ENCODE measurements around the gene VTCN1.

VTCN1 gene

GRCh38 chr1:117231312-117231711, 20.6 kb upstream of the VTCN1 start:
- TF ChIP-seq GATA1 (IDR thresholded peaks at IDR 0.05; ENCODE audit: low read depth, low read length): no peak
- no peak for TF ChIP-seq POLR2A (IDR thresholded peaks at IDR 0.05; ENCODE audit: low read length)
- DNase-seq: no peak

GRCh38 chr1:117229217-117229616, 18.5 kb upstream of the VTCN1 start:
- DNase-seq: no peak
- no peak for TF ChIP-seq POLR2A (IDR thresholded peaks at IDR 0.05; ENCODE audit: low read length)
- no peak for TF ChIP-seq GATA1 (IDR thresholded peaks at IDR 0.05; ENCODE audit: low read depth, low read length)

- no peak for DNase-seq
- TF ChIP-seq GATA1 (IDR thresholded peaks at IDR 0.05; ENCODE audit: low read depth, low read length): no peak
- no peak for TF ChIP-seq POLR2A (IDR thresholded peaks at IDR 0.05; ENCODE audit: low read length)
These were observed 15.2 kb upstream of the VTCN1 start for GRCh38 chr1:117225931-117226330.

DNA sequence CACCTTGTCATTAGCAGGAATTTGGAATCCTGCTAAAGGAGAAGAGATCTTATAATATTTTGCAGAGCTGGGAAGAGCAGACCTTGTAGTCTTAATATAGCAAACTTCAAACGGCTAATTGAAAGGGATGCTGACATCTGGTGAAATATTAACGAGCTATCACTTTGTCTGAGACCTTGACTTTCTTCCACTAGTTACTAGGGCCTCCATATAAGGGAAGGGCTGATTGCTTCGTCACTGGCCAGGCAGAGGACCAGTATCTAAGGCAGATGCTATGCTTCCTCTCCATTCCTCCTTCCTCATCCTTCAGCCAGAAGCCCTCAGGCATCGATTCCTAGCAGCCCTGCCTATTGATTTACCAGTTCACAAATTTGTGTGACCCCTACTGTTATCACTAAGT, 6.0 kb upstream of the VTCN1 start:
- no peak for DNase-seq
- no peak for TF ChIP-seq GATA1 (IDR thresholded peaks at IDR 0.05; ENCODE audit: low read depth, low read length)
- no peak for TF ChIP-seq POLR2A (IDR thresholded peaks at IDR 0.05; ENCODE audit: low read length)

- no peak for DNase-seq
- no peak for TF ChIP-seq GATA1 (IDR thresholded peaks at IDR 0.05; ENCODE audit: low read depth, low read length)
- no peak for TF ChIP-seq POLR2A (IDR thresholded peaks at IDR 0.05; ENCODE audit: low read length)
These were observed 5.2 kb upstream of the VTCN1 start for GRCh38 chr1:117215733-117216462.

DNA sequence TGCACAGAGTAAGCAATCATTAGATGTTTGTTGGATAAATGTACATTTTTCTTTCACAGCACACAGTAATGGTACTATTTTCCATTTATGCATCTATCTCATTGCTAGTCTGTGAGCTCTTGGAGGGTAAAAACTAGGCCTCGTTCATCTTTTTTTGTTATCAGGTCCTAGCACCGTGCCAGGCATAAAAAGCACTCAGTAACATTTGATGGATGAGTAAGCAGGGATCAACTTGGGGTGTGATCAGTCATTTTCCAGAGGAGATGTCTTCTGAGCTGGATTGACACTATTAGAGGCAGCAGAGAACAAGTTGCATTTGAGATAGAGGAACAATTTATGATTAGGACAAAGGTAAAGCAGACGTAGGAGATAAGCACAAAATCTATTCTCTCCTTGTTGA, 4.3 kb upstream of the VTCN1 start:
- no peak for TF ChIP-seq POLR2A (IDR thresholded peaks at IDR 0.05; ENCODE audit: low read length)
- no peak for TF ChIP-seq GATA1 (IDR thresholded peaks at IDR 0.05; ENCODE audit: low read depth, low read length)
- DNase-seq: no peak

GRCh38 chr1:117213046-117213445, 2.3 kb upstream of the VTCN1 start:
- DNase-seq: no peak
- TF ChIP-seq POLR2A (IDR thresholded peaks at IDR 0.05; ENCODE audit: low read length) (no peak), GATA1 (IDR thresholded peaks at IDR 0.05; ENCODE audit: low read depth, low read length) (no peak)

- no peak for DNase-seq
- TF ChIP-seq GATA1 (IDR thresholded peaks at IDR 0.05; ENCODE audit: low read depth, low read length) (no peak), POLR2A (IDR thresholded peaks at IDR 0.05; ENCODE audit: low read length) (no peak)
These were observed 341 bp downstream of the VTCN1 start for GRCh38 chr1:117210386-117210785.

DNA sequence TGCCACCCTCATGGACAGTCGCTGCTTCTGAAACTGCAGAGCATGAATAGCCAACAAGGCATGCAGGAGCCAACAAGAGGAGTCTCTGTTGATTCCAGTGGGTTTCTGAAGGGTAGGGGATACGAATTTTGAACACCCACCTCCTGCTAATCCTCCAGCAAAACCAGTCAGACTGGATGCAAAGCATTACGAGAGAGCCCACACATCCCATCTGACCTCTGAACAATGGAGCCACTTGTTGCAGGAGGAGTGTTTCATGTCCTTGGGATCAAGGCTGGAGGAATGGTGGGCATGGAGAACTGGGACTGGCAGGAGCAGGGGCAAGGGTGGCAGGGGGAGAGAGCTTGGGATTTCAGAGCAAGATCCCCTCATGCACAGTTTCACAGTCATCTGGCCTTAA, 1.6 kb downstream of the VTCN1 start:
- DNase-seq: no peak
- TF ChIP-seq POLR2A (IDR thresholded peaks at IDR 0.05; ENCODE audit: low read length) (no peak), GATA1 (IDR thresholded peaks at IDR 0.05; ENCODE audit: low read depth, low read length) (no peak)

GRCh38 chr1:117208580-117208979, 2.1 kb downstream of the VTCN1 start:
- TF ChIP-seq GATA1 (IDR thresholded peaks at IDR 0.05; ENCODE audit: low read depth, low read length): no peak
- TF ChIP-seq POLR2A (IDR thresholded peaks at IDR 0.05; ENCODE audit: low read length): no peak
- DNase-seq: no peak

GRCh38 chr1:117205368-117205767, 5.4 kb downstream of the VTCN1 start:
- TF ChIP-seq GATA1 (IDR thresholded peaks at IDR 0.05; ENCODE audit: low read depth, low read length) (no peak), POLR2A (IDR thresholded peaks at IDR 0.05; ENCODE audit: low read length) (no peak)
- no peak for DNase-seq

DNA sequence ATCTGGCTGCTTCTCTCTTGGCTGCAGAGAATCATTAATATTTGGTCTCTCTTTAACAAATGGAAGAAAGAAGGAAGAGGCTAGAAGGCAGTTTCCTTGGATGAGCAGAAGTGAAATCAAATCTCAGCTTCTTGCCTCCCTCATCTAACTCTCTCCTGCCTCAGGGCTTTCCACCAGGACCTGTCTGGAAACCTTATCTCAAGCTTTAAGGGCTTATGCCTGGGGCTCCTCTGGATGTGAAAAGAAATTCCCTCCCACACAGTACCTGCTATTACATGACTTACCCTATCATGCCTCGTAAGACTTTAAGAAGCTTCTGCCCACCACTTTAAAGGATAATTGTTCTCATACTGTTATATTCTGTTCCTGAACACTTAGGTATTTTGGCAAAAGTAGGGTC, 8.9 kb downstream of the VTCN1 start:
- no peak for DNase-seq
- TF ChIP-seq GATA1 (IDR thresholded peaks at IDR 0.05; ENCODE audit: low read depth, low read length): no peak
- TF ChIP-seq POLR2A (IDR thresholded peaks at IDR 0.05; ENCODE audit: low read length): no peak

GRCh38 chr1:117198097-117198496, 12.6 kb downstream of the VTCN1 start:
- TF ChIP-seq GATA1 (IDR thresholded peaks at IDR 0.05; ENCODE audit: low read depth, low read length): no peak
- TF ChIP-seq POLR2A (IDR thresholded peaks at IDR 0.05; ENCODE audit: low read length): no peak

DNA sequence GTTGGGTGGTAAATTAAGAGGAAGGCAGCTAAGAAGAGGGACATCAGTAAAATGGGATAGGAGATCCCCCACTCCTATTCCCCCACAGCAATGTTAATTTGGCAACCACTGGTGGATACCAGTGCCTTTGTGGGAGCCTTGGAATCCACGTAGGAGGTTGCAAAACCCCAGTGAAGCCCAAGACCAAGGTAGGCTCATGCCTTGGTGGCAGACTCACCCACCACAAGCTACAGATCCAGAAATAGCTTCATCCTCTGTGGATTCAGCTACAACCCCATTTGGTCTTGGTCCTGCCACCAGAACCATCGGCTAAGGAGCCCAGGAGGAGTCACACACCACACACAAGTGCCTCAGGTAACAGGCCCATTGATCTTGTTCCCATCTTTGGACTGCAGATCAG, 21.0 kb downstream of the VTCN1 start:
- DNase-seq: no peak
- TF ChIP-seq GATA1 (IDR thresholded peaks at IDR 0.05; ENCODE audit: low read depth, low read length) (no peak), POLR2A (IDR thresholded peaks at IDR 0.05; ENCODE audit: low read length) (no peak)

More at GRCh38 chr1:117198097-117198496, 12.6 kb downstream of the VTCN1 start:
- DNase-seq: no peak

DNA sequence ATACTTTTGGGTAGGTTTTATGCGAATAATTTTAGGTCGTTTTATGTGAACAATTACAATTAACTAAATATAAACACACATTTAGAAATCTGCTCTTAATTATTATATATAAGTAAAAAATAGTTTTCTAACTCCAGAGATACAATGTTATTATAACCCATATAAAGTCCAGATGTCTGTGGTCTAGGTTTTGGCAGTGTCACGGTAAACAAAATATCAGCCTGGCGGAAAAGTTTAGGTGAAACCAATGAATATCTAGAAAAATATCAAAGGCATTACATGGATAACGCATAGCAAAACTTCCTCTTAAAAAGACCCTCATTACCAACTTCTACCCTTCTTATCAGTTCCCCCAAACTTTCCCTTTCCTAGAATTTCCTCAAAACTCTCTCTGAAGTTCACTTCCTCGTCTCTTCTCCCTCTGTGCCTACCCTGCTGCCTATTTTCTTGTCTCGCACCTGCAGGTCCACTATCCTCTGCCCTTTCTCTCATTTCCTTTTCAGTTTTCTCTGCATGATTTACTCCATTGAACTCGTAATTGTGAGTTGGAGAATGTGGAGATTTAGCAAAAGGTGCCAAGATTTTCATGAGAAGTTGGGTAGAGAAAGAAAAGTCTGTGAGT, 21.8 kb downstream of the VTCN1 start:
- no peak for DNase-seq
- TF ChIP-seq GATA1 (IDR thresholded peaks at IDR 0.05; ENCODE audit: low read depth, low read length): no peak
- TF ChIP-seq POLR2A (IDR thresholded peaks at IDR 0.05; ENCODE audit: low read length): no peak

Measured in erythroblast (primary cell).